HL-60/S4 treated with retinoic acid at 250 ng/mL for 4 days and 3 days (cell line): ENCODE results near the gene IL20RA.
"Not testable (repeated sequence)": the region's sequence is repeated elsewhere in the genome, so short reads cannot be mapped to it uniquely, and the experiment has no call there.

Experiments
- in situ Hi-C: fragments of 300-500 bp; cut with MboI; formaldehyde crosslinking; loops from 2 replicates; pipeline ENCODE4 v1.7.0; 2022; ENCODE audit warnings: low sequenced_read_pairs

Gene IL20RA

DNA sequence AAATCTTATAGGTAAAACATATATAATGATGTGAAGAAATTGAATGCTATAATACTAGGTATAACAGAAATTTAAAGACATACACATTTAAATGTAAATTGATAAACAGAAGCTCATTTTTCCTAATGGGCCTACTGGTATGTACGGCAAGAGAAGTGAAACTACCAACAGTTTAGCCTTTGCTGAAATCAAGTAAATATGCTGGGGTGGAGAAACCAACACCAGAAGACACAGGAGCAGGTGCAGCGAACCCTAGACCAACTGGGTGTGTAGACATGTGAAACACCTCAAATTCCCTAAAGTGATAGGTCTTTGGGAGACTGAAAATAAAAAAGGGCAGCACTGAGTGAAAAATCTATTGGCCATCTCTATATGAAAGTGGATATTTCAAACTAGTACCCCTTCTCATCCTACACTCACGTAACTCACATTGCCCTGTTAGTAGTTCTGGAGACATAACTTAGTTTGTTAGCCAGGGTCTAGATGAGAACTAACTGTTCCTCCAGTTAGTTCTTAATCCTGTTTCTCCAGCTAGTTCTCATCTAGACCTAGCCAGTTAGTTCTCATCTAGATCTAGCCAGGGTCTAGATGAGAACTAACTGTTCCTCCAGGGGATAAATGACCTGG is 69.6 kb downstream of the IL20RA start:
- in situ Hi-C loops: no loop called here

DNA sequence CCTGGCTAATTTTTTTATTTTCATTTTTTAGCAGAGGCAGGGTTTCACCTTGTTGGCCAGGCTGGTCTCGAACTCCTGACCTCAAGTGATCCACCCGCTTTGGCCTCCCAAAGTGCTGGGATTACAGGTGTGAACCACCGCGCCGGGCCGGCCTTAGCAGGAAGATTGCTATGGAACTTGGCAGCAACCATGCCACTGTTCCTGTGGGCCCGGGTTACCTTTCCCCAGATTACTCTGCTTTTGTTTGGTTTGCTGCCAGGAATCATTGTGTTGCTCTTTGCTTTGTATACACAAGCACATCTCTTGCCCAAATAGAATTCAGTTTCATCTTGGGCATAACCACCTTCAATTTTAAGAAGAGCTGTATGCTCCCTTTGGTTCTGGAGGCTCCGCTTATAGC is 71.0 kb downstream of the IL20RA start:
- in situ Hi-C loops: not testable (repeated sequence)

DNA sequence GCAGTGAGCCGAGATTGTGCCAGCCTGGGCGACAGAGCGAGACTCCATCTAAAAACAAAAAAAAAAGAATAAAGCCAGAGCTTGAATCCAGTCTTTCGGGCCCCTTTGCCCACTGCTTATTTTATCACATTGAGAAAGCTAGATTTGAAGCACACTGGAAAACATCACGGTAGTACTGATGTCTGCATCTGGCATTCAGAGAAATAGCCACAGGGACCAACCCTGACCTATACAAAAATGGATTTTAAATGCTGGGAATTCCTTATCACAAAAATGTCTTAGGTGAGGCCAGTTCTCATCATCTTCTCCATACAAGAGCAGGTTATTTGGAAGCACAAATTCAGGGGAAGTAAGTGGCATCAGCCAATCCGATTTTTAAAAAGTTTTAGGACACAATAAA is 73.2 kb downstream of the IL20RA start:
- in situ Hi-C loops: no loop called here

DNA sequence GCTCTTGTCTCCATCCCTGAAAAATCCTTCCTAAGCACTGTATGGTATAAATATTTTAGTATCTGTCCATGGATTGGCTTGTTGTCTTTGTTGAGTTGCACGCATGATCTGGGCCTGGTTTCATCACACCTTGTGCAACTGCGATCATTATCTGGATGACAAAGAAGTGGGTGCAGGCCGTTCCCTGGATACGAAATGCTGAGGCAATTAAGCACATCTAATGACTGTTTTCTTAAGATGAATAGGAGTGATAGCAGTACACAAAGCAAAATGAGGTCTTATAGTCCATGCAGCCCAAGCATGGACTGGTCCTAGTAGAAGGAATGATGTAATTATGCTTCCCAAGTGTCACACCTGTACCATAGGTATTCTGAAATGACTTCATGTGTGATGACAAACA is 74.8 kb downstream of the IL20RA start:
- in situ Hi-C loops: no loop called here

DNA sequence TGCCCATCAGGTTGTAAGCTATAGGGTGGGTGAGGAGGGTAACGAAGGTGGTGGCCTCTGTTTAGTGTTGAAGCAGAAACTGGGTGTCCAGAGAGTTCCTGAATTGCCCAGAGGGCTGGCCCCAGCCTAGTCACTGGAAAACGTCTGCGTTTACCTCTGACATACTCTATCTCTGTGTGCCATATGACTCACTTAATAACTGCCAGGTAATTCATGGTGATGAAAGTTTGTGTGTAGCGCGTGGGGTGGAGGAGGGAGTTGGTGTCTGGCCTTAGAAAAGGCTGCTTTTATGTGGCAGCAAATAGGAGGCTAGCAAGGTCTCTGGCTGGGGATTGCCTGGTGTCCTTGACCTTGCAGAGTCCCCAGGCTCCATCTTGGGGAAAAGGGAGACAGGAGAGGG is 75.3 kb downstream of the IL20RA start:
- in situ Hi-C loops: no loop called here

DNA sequence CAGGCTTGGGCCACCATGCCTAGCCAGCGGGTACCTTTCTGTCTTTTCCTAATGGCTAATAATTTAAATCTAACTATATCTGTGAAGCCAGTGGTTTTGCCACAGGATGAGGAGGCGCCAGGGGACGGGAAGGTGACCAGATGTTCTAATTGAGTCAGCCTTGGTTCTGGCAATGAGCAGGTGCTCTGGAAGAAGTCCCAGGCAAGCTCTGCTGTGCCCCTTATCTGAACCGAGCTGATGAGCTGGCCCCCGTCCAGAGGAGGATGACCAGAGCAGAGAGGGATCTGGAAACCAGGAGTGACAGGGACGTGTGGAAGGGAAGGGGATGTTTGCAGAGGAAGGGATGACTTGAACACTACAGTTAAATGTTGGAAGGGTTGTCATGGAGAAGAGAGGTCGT is 75.9 kb downstream of the IL20RA start:
- in situ Hi-C loops: no loop called here

DNA sequence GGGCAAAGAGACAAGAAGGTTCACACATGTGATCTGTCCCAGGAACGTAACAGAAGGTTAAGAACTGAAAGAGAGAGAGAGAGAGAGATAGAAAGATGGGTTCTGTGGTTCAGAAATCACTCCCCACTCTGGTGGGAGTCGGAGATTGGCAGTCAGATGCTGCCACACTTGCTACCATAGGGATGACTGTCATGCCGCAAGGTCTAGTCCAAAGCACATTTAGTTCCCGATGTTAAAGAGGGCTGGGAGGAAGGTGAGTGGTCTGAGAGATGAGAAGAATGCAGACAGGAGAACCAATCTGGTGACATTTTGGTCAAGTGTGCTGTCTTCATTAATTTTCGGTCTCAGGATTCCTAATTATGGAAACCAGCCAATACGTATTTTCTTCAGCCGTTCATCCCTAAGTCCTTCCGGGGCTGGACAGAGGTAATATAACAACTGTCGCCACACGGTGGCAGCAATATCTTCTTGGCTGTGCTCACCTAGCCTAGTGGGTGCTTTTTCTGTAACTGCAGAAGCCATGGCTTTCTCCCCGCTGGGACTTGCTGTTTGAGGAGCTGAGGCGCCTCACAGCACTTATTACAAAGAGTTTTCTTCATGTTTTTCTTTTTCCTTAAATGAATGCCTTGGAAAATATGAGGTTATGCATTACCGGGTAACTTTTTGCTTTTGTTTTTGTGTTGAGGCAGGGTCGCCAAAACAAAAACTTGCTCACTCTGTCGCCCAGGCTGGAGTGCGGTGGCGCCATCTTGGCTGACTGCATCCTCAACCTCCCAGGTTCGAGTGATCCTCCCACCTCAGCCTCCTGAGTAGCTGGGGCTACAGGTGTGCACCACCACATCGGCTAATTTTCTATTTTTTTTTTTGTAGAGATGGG is 76.7 kb downstream of the IL20RA start:
- in situ Hi-C loops: no loop called here

DNA sequence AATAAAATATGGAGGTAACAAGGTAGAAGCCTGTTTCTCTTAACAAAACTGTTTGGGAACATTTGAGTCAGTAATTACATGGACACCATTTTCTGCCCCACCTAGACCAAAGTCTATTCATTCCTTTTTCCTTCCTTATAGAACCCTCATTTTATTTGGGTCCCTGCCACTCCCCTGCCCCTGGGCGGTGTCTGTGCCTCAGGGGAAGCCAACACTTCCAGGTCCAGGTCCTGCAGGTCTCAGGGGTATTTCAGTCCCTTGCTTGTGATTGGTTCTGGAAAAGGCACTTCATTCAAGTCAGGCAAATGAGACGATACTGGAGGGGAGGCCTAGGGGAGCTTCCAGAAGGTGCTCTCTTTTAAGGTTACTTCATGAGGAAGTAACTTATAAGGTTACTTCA is 80.4 kb downstream of the IL20RA start:
- in situ Hi-C loops: no loop called here

DNA sequence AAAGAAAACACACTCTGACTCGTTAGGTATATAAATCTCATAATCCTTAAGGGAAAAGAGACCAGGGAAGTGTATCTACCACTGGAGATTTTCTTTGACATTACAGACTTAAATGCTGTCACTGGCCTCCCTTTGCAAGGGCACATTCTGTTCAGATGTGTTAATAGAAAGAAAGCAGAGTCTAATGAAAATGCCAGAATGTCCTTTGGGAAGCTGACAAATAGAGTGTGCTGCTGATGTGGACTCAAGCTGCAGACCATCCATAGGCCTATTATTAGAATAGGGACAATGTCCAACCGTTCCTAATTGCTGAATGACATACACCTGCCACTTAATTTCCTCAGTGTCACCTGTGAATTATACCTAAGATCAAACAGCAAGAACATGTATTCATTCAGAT is 81.5 kb downstream of the IL20RA start:
- in situ Hi-C loops: no loop called here

DNA sequence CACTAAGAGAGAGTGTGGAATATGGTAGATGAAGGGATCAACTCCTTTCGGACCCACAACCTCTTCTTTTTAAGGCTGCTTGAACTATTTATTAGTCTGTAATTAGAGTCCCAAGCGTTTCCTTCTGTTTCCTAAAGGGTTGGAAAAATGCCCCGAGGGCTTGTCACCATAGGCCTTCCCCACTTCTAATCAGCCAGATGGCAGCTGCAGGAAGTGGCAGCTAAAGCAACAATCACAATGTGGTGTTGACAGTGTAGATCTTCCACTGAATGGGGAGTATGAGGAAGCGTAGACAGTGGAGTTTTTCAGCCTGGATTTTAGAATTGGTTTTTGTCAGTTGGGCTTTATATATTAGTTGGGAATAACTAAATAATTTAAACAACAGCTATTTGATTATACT is 82.1 kb downstream of the IL20RA start:
- in situ Hi-C loops: no loop called here

DNA sequence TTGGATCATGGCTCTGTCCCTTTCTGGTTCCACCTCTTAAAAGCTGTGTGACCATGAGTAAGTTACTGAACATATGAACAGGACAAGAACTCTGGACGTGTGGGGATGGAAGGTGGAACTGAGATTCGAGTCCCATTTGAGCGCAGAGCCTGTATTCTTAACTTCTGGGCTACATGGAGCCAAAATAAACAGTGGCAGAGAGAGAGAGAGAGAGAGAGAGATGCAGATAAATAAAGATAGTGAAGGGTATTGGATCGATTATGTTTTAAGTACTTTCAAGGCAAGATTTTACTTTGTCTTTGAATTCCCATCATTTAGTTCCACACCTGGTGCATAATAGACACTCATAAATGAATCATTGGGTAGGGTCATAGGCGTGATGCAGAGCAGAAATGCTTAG is 82.9 kb downstream of the IL20RA start:
- in situ Hi-C loops: no loop called here

DNA sequence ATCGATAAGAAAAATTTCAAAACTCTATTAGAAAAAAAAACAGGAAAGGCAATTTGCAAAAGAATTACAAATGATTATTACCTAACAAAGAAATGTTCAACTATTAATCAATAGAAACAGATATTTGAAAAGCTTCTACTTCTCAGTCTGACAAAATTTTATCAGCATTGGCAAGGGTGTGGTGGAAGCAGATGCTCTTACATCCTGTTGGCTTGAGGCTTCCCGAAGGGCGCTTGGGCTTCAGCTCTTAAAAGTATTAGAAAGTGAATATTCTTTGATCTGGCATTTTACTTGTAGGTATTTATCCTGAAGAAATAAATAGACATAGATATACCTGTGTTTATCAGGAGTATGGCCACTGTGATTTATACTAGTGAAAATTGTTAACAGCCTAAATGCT is 84.0 kb downstream of the IL20RA start:
- in situ Hi-C loops: no loop called here

DNA sequence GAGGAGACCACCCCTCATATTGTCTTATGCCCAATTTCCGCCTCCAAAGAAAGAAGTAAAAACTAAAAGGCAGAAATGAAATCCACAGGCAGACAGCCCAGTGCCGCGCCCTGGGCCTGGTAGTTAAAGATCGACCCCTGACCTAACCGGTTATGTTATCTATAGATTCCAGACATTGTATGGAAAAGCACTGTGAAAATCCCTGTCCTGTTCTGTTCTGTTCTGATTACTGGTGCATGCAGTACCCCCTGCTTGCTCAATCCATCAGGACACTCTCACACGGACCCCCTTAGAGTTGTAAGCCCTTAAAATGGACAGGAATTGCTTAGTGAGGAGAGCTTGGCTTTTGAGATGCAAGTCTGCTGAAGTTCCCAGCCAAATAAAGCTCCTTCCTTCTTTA is 84.8 kb downstream of the IL20RA start:
- in situ Hi-C loops: not testable (repeated sequence)

DNA sequence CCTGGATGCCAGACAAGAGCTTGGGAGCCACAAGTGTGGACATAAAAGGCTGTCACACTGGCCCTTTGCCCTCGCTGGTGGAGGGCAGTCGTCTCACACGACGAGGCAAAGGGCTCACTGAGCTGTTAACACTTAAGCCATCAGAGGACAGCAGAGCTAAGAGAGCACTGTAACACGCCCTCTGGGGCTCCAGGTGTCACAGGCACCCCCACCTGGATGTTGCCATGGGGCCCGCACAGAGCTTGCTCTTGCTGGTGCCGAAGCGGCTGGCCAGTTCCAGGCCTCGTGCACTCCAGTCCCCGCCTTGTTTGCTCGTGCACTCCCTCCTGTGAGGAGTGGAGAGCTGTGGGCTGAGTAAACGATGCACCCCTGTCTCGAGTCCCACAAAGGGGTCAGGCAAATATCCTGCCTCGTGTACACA is 85.3 kb downstream of the IL20RA start:
- in situ Hi-C loops: no loop called here

DNA sequence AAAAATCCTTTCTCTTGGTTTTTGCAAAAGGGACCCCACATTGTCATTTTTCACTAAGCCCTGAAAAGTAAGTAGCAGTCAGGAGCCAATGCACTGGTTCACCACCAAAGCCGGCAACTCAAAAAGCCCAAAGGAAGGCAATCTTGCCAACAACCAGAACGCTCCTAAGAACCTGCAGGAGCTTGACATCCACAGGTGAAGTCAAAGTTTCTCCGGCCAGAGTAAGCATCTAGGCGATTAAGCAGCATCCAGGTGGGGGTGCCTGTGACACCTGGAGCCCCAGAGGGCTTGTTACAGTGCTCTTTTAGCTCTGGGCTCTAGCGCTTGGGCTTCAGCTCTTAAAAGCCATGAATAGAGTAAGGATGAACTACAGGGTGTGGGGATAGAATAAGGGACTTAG is 86.6 kb downstream of the IL20RA start:
- in situ Hi-C loops: no loop called here

DNA sequence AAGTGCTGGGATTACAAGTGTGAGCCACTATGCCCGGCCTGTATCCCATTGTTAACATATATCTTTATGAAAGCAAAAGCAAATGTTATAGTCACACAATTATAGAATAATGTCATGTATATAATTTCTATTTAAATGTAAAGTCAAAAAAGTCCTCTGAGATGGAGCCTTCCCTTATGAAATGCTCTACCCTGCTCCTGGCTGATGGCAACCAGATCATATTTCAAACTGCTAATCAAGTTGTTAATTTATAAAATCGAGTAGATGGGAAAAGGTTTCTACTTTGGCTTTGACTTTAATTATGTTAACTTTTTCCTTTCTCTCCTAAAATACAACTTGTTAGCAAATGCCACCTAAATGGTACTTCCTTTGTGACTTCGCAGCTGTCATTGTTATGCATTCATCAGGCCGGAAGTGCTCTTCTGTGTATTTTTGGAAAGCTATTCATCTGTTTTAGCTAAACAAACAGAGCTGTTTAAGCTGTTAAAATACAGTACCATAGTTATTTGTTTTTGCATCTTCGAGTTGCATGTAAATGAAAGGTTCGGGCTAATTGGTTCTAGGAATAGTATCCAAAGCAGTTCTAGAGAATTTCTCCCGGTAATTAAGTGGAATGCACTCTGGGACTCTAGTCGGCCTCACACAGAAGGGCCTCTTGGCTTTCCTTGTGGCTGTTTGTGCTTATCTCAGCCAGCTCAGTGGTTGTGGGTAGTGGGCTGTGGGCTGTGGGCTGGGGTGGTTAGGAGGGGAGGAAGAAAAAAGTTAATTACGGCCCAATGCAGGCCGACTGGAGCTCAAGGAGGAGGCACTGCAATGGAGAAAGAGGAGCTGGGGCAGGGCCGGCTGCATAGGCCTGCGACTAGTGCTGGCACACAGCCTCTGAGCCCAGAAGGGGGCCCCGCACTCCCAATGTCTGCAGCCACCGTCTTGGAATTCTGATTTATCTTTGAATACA is 87.9 kb downstream of the IL20RA start:
- in situ Hi-C loops: no loop called here

DNA sequence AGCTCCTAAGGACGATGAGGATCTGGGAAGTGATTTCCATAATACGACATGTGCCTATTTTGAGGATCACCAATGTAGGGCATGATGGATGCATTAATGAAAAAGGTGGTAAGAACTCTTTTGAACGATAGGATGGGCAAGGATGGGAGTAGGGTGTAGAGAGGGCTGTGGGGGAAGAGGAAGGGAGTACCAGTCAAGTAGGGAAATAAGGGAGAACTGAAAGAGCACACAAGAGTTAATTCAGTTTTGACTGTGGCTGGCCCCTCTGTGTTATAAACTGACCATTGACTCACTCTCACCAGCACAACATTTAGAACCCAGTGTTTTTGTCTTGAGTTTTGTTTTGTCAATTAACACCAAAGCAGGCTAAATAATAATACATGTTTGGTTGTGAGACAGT is 89.6 kb downstream of the IL20RA start:
- in situ Hi-C loops: no loop called here

DNA sequence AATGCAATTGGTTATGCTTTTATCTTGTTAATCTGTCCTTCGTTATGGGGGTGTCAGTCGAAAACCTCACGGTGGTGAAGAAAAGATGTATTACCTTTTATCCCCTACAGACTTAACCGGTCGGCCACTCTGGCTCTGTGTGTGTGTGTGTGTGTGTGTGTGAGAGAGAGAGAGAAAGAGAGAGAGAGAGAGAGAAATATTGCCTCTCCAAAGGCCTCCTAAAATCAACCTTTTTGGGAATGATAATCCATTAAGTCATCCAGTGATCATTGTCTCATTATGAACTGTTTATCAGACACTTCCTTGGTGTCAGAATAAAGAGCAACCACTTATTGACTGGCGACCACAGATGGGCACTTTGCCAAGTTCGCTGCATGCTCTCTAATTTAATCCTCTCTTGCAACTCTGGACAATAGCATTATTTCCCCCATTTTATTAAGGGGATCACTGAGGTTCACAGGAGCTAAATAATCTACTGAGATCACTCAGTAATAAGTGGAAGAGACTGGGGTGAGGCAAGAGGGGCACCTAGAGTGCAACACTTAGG is 92.0 kb downstream of the IL20RA start:
- in situ Hi-C loops: no loop called here

DNA sequence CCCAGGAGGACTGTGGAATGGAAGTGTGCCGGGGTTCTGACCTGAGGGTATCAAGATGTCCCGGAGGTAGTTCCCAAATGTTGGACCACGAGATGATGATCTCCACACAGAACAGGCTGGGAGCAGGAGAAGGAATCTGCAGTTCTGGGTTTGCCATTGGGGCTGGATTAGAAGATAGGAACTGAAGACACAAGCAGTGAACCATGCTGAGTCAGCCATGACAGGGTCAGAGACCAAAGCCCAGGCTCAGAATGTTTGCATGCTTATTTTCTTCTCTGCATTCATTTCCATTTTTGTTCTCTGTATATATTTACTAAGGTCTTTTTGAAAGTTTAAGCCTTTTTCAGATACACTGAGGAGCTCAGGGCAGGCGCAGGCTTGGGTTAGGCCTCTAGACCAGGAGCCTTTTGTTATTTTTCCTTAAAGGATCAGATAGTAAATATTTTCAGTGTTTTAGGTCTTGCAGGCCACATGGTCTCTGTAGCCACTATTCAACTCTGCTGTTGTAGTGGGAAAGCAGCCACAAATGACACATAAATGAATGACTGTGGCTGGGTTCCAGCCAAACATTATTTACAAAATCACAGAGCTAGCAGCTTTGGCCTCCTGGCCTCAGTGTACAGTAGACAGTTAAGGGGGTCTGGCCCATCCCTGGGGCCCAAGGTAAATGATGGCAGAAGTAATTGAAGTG is 94.2 kb downstream of the IL20RA start:
- in situ Hi-C loops: no loop called here
